Erythroblast (primary cell): ENCODE measurements around the gene IQSEC1.

Experiments
- GATA1 ChIP-seq: IDR thresholded peaks from 2 replicates; pipeline ENCODE4 v1.6.1; 2011; ENCODE audit warnings: low read depth, mild to moderate bottlenecking, control low read depth, low read length, moderate library complexity
- POLR2A ChIP-seq: IDR thresholded peaks from 2 replicates; pipeline ENCODE4 v1.6.1; 2011; ENCODE audit warnings: mild to moderate bottlenecking, low read length

- TF ChIP-seq POLR2A = no peak
- TF ChIP-seq GATA1 = no peak
These were observed 46.7 kb downstream of the IQSEC1 start for GRCh38 chr3:13026534-13026933.
